Ishikawa (cell line): ENCODE data around the gene MAD1L1.

Experiments used
- CEBPB ChIP-seq: IDR thresholded peaks from 2 replicates; pipeline ENCODE4 v1.6.1; 2012
- CREB1 ChIP-seq: IDR thresholded peaks from 2 replicates; pipeline ENCODE4 v1.6.1; 2012; ENCODE audit warnings: low read depth
- EGR1 ChIP-seq: IDR thresholded peaks from 2 replicates; pipeline ENCODE4 v1.6.1; 2012
- EP300 ChIP-seq: IDR thresholded peaks from 2 replicates; pipeline ENCODE4 v1.6.1; 2012; ENCODE audit warnings: borderline replicate concordance
- FOXM1 ChIP-seq: IDR thresholded peaks from 2 replicates; pipeline ENCODE4 v1.6.1; 2012; ENCODE audit warnings: low read depth, borderline replicate concordance
- MAX ChIP-seq: IDR thresholded peaks from 2 replicates; pipeline ENCODE4 v1.6.1; 2012
- NFIC ChIP-seq: IDR thresholded peaks from 2 replicates; pipeline ENCODE4 v1.6.1; 2012
- RAD21 ChIP-seq: IDR thresholded peaks from 2 replicates; pipeline ENCODE4 v1.6.1; 2012; ENCODE audit warnings: low read depth
- TAF1 ChIP-seq: IDR thresholded peaks from 2 replicates; pipeline ENCODE4 v1.6.1; 2012; ENCODE audit warnings: low read depth, mild to moderate bottlenecking
- TCF12 ChIP-seq: IDR thresholded peaks from 2 replicates; pipeline ENCODE4 v1.6.1; 2012; ENCODE audit warnings: low read depth
- TEAD4 ChIP-seq: IDR thresholded peaks from 2 replicates; pipeline ENCODE4 v1.6.1; 2012
- YY1 ChIP-seq: IDR thresholded peaks from 2 replicates; pipeline ENCODE4 v1.6.1; 2012; ENCODE audit warnings: low read depth
- ZBTB7A ChIP-seq: IDR thresholded peaks from 2 replicates; pipeline ENCODE4 v1.6.1; 2012; ENCODE audit warnings: low read depth
- TF ChIP-seq, protein P1 (sequence below): IDR thresholded peaks from 2 replicates; pipeline ENCODE4 v1.6.1; 2012
- TF ChIP-seq, protein P2 (sequence below): IDR thresholded peaks from 2 replicates; pipeline ENCODE4 v1.6.1; 2012; ENCODE audit warnings: low read depth, mild to moderate bottlenecking

Gene MAD1L1

DNA sequence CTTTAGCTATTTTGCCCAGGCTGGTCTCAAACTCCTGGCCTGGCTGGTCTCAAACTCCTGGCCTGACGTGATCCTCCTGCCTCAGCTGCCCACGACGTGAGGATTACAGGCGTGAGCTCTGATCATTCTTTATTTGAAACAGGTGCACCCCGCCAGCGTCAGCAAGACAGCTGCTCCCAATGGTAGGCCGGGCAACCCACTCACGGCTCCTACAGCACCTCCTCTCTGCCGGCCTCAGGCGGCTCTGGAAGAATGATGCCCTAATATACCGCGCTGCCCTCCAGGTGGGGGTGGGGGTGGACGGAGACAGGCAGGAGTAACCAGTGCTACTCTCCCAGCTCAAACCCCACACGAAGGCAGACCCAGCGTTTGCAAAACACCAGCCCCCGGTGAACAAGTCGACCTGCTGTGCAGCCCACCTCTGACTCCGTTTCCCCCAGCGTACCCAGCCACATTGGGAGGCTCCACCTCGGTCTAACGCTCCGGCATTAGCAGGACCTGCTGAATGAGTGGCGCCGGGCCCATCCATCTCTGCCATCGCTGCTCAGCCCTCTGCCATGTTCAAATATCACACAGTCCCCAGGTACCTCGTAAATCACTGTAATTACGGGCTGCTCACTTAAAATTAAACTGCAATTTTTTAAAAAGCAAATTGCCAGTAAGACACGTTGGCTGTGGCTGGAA, 414.0 kb downstream of the MAD1L1 start:
- TF ChIP-seq, protein P1, sequence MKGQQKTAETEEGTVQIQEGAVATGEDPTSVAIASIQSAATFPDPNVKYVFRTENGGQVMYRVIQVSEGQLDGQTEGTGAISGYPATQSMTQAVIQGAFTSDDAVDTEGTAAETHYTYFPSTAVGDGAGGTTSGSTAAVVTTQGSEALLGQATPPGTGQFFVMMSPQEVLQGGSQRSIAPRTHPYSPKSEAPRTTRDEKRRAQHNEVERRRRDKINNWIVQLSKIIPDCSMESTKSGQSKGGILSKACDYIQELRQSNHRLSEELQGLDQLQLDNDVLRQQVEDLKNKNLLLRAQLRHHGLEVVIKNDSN = no peak
- TF ChIP-seq CREB1 = no peak
- no peak for TF ChIP-seq EP300
- no peak for TF ChIP-seq RAD21
- no peak for TF ChIP-seq TAF1
- no peak for TF ChIP-seq TEAD4
- no peak for TF ChIP-seq YY1
- TF ChIP-seq MAX = no peak
- no peak for TF ChIP-seq NFIC
- TF ChIP-seq CEBPB = no peak
- TF ChIP-seq EGR1 = no peak
- no peak for TF ChIP-seq TCF12
- TF ChIP-seq, protein P2, sequence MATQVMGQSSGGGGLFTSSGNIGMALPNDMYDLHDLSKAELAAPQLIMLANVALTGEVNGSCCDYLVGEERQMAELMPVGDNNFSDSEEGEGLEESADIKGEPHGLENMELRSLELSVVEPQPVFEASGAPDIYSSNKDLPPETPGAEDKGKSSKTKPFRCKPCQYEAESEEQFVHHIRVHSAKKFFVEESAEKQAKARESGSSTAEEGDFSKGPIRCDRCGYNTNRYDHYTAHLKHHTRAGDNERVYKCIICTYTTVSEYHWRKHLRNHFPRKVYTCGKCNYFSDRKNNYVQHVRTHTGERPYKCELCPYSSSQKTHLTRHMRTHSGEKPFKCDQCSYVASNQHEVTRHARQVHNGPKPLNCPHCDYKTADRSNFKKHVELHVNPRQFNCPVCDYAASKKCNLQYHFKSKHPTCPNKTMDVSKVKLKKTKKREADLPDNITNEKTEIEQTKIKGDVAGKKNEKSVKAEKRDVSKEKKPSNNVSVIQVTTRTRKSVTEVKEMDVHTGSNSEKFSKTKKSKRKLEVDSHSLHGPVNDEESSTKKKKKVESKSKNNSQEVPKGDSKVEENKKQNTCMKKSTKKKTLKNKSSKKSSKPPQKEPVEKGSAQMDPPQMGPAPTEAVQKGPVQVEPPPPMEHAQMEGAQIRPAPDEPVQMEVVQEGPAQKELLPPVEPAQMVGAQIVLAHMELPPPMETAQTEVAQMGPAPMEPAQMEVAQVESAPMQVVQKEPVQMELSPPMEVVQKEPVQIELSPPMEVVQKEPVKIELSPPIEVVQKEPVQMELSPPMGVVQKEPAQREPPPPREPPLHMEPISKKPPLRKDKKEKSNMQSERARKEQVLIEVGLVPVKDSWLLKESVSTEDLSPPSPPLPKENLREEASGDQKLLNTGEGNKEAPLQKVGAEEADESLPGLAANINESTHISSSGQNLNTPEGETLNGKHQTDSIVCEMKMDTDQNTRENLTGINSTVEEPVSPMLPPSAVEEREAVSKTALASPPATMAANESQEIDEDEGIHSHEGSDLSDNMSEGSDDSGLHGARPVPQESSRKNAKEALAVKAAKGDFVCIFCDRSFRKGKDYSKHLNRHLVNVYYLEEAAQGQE = no peak
- no peak for TF ChIP-seq ZBTB7A
- TF ChIP-seq FOXM1 = no peak

DNA sequence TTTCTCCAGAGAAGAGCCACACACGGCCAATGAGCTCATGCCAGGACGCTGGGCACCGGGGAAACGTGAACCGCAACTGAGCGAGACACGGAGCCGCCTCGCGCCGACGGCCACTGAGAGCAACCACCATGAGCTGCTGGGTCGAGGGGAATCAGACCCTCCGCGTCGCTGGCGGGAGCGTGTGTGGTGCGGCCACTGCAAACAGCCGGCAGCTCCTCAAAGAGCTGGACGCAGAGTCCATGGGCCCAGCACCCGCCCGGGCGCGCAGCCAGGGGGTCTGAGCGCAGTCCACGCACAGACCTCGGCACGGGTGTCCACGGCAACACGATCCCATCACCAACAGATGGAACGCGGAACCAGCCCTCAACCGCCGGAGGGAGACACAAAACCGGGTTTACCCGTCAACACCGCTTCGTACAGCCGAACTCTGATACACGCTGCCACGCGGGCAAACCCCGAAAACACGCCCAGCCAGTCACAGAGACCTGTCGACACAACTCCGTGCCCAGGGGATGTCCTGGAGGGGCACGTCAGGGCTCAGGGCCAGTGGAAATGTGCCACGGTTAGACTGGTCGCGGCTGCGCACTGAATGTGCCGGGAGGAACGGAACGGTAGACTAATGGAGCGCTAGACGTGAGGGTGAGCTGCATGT, 415.6 kb downstream of the MAD1L1 start:
- TF ChIP-seq TAF1 (no peak), NFIC (no peak), RAD21 (no peak), TEAD4 (no peak), TCF12 (no peak), EGR1 (no peak), FOXM1 (no peak), ZBTB7A (no peak), MAX (no peak), CEBPB (no peak), CREB1 (no peak), EP300 (no peak), YY1 (no peak)
- TF ChIP-seq, protein P2 = no peak
- TF ChIP-seq, protein P1 = no peak

- TF ChIP-seq CEBPB (no peak), EP300 (no peak), TCF12 (no peak), CREB1 (no peak), TAF1 (no peak), NFIC (no peak), MAX (no peak), RAD21 (no peak), YY1 (no peak), EGR1 (no peak), ZBTB7A (no peak), FOXM1 (no peak)
- TF ChIP-seq, protein P2 = no peak
- TF ChIP-seq, protein P1 = no peak
Observed at GRCh38 chr7:1815051-1815481, 417.7 kb downstream of the MAD1L1 start.
